Ramos (cell line): ENCODE results near the gene DLK1.

ENCODE experiments used
- in situ Hi-C: fragments of 300-500 bp; cut with MboI; formaldehyde crosslinking; loops from one replicate; pipeline ENCODE4 v1.14.3; 2022; ENCODE audit warnings: low sequenced_read_pairs; ENCODE audit not compliant: unreplicated experiment

Gene DLK1

DNA sequence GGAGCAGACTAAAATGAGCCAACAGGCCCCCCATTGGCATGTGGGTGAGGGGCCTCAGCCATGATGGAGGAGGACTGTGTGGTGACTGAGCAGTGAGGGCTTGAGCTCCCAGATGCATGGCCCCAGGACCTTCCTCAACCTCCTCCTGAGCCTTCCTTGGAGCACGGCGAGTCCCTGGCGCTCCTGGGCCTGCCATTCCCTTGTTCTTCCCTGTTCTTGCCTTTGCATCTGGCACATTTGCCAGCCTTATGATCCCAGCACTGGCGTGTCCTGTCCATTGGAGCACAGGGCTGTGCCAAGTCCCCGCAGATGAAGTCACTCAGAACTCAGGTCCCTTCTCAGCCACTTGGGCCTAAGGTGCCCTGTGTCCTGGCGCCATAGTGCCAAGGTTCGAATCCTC is 58.9 kb downstream of the DLK1 start:
- in situ Hi-C loops: no loop called here

- in situ Hi-C loops: no loop called here
Measured at GRCh38 chr14:100786131-100786530, 59.4 kb downstream of the DLK1 start.

DNA sequence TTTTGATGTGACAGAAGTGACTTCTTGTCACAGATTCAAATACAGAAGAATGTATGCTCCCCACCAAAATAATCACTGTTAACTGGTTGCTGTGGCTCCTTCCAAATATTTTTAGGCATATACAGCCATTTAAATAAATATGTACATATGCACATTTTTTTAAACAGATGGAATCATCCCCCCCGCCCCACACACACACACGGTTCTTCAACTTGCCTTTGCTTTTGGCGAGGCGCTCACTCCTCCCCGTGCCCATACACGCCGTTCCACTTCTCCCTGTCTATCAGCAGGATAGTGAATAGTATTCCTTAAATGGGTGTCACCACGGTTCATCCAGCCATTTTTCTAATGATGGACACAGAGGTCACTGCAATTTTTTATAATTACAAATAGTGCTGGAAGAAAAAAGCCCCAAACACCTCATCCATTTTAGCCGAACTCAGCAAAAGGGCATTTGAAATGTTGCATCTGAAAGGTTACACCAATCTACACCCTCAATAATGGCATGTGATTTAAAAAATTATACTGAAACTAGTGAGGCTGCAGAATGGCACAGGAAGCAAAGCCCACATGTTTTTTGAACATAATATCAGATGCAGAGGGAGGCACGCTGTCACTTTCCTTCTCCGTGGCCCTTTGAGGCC is 60.0 kb downstream of the DLK1 start:
- in situ Hi-C loops: no loop called here

DNA sequence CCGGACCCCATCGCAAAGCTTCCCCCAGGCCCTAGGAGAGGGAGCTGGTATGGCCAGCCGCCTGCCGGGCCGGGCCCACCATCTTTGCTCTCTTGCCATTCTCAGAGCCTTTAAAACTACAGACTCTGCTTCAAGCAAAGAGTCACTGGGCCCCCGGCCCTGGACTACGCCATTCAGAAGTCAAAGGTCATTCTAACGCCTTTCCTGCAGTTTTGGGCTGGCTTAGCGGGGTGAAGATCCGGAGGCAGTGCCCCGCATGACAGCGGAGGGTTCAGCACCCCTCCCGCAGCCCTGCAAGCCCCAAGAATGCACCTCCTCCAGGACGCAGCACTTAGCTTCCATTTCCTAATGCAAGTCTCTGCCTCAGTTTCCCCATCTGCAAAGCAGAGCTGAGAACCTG is 61.0 kb downstream of the DLK1 start:
- in situ Hi-C loops: no loop called here
